NCI-H446 (cell line): ENCODE measurements around the gene TRIM39.
"Not testable (repeated sequence)": the region's sequence is repeated elsewhere in the genome, so short reads cannot be mapped to it uniquely, and the experiment has no call there.

Source experiments
- DNase-seq, 2 experiments: peaks; one replicate each; lab custom pipeline; 2025; lab: John Stamatoyannopoulos, UW

TRIM39 gene

DNA sequence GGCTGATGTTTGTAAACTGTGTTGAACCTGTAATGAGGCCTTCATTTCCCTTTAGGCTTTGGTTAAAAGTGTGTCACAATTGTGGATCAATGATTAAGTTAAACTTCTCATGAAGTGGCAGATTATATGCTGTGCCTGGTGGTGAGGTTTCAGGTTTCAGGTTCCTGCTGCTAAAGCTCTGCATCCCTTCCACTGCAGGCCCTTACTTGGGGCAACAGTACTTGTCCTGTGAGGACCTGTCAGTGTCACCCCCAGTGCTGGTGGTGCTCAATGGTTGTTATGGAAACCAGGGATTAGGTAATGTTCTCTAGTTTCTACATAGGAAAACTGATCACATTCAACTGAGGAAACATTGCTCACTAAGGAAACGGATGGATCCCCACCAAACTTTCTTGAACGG, 36.7 kb downstream of the TRIM39 start:
- no peak for DNase-seq

DNA sequence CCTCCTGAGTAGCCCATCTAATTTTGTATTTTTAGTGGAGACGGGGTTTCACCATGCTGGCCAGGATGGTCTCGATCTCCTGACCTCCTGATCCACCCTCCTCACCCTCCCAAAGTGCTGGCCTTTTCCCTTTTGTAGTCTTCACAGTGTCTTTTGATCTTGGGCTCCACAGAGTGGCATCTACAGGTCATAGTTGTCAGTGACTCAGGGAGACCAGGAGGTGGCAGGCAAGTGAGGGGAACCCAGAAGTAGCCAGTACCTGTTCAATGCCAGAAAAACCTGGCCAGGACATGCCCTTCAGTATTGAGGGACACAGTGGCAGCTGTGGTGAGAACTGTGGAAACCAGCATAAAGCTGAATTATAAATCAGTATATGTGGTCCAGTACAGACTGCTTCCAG, 37.9 kb downstream of the TRIM39 start:
- DNase-seq, result no peak

DNA sequence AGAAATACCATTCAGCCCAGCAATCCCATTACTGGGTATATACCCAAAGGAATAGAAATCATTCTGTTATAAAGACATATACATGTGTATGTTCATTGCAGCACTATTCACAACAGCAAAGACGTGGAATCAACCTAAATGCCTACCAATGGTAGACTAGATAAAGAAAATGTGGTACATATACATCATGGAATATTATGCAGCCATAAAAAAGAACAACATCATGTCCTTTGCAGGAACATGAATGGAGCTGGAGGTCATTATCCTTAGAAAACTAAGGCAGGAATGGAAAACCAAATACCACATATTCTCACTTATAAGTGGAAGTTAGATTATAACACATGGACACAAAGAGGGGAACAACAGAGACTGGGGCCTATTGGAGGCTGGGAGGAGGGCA, 42.6 kb downstream of the TRIM39 start:
- DNase-seq, result not testable (repeated sequence)

DNA sequence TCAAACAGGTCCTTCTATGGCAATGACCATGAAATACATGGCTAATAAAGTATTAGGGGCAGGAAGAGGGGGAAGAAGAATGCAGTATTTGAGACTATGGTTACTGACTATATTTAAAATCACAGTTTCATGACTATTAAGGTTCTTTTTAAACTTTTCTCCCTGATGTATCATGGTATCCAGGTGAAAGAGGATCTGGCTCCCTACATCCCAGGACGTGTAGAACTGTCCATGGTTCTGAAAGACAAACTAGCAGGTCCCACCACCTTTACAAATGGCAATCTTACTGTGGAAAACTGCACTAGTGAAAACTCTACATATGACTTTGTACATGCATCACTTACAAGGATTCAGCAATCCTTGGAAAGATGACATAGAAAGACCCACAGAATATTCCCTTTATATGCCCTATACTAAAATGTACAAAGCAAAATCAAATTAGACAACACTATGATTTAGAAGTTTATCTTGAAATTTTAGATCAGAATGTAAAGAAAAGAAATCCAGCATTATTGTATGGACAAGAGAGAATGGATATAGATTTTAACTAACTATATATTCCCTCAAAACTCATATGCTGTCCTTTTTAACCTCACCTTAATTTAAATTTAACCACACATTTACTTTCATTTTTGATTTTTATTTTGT, 51.7 kb downstream of the TRIM39 start:
- DNase-seq, result no peak

DNA sequence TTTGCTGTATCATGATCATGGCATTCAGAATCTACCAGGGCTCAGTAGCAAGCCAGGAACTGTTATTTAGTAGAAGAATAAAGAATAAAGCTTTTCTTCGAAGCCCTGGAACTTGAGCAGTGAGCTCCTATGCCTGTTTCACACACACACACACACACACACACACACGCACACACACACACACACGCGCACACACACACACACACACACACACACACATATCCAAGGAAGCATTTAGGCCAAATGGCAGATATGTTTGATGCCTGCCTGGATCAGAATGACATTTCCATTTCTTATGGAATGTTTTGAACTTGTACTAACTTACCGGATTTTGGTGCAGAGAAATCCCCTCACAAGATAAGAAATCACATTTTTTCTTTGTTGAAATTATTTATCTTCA, 53.7 kb downstream of the TRIM39 start:
- no peak for DNase-seq

DNA sequence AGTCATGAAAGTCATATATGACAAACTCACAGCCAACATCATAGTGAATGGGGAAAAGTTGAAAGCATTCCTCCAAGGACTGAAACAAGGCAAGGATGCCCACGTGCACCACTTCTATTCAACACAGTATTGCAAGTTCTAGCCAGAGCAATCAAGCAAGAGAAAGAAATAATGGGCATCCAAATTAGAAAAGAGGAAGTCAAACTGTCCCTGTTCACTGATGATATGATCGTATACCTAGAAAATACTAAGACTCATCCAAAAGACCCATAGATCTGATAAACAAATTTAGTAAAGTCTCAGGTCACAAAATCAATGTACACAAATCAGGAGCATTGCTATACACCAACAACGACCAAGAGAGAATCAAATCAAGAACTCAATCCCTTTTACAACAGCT, 59.4 kb downstream of the TRIM39 start:
- DNase-seq, result no peak

DNA sequence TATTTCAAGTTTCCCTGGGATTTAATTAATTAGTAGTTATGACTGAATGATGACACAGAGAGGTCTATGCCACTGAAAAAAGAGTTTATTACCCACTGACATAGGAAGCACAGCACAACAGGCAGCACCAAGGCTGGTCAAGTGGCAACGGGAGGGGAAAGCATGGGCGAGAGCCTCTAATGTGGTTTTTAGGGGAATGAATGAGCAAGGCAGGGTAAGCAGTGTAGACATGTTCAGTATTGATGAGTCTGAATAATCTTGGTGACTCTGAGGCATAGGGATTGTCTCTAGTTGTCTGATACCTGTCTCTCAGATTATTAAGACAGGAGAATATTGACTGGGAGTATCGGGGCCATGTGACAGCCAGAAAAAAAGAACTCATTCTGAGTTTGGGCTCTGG, 64.5 kb downstream of the TRIM39 start:
- no peak for DNase-seq
